Measurements from ENCODE around the gene JAG2.

JAG2 gene

DNA sequence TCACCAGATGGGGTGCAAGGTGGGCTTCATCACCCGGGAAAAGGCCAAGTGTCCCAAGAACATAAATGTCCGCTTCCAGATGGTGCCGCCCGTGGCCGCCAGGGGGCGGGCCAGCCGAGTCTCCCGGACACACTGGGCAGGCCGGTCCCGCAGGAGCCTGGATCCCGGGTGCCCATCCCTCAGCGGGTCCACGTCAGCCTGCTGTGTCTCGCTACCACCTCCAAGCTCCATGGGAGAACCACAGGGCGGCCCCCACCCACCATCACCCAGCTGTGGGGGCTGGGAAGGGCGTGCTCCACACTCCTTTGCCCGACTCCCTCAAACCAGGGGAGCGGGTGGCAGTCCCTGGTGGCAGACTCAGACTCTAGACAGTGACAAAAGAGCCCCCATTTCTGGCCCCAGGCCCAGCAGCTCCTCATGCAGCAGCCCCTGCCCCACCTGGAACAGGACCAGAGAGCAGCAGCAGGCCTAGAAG lies 34.5 kb upstream of the JAG2 start:
- DNase-seq = peak; percentile 65

- peak; percentile 22 for DNase-seq
These were observed 33.4 kb upstream of the JAG2 start for GRCh38 chr14:105201925-105202513.

- no peak for DNase-seq
These were observed 32.8 kb upstream of the JAG2 start for GRCh38 chr14:105201156-105201924.

DNA sequence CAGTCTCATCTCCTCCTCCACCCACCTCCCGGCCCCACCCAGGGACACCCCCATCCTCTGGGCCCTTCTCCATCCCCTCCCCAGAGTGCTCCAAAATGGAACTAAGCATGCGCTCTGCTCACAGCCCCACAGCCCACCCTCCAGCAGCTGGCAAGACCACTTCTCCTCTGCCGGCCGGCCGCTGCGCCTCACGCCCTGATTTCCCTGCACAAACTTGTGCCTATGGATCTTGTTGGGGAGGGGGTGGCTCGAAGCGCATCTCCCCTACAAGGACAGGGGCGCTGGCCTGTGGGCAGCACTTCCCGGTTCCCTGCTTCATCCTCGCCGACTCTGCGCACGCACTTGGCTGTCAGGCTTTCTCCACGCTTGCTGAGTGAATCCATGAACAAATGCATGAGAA lies 32.1 kb upstream of the JAG2 start:
- no peak for DNase-seq

DNA sequence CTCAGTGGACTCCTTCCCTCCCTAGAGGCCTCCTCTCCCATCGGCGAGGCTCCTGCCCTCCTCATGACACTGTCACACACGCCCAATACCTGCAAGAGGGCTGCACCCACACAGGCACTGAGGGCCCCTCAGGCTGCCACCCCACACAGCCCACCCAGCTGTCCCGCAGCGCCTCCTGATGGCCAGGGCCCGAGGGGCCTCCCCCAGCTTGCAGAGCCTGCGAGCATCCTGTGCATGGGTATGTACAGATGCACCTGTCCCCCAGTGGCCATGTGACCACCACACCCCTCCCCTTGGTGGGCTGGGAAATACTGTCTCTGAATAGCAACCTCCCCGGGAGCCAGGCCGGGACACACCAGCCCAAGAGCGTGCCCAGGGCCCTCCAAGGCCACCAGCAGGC lies 31.5 kb upstream of the JAG2 start:
- no peak for DNase-seq

- no peak for DNase-seq
These were observed 30.5 kb upstream of the JAG2 start for GRCh38 chr14:105199093-105199492.

GRCh38 chr14:105198588-105198987 lies 30.0 kb upstream of the JAG2 start:
- DNase-seq = no peak

GRCh38 chr14:105197211-105197641 lies 28.6 kb upstream of the JAG2 start:
- no peak for DNase-seq

GRCh38 chr14:105196265-105196960 lies 27.8 kb upstream of the JAG2 start:
- DNase-seq = no peak

GRCh38 chr14:105195522-105196264 lies 27.1 kb upstream of the JAG2 start:
- DNase-seq = no peak

DNA sequence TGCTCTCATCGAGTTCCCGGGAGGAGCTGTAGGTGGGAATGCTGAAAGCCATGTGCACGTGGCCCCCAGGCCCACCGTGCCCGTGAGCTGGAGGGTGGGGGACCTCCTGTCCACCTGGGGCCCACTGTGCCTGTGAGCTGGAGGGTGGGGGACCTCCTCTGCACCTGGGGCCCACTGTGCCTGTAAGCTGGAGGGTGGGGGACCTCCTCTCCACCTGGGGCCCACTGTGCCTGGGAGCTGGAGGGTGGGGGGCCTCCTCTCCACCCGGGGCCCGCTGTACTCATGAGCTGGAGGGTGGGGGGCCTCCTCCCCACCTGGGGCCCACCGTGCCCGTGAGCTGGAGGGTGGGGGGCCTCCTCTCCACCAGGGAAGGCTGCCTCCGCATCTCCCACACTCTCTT lies 26.5 kb upstream of the JAG2 start:
- DNase-seq = no peak

GRCh38 chr14:105193916-105194782 lies 25.6 kb upstream of the JAG2 start:
- peak; percentile 36 for DNase-seq

DNA sequence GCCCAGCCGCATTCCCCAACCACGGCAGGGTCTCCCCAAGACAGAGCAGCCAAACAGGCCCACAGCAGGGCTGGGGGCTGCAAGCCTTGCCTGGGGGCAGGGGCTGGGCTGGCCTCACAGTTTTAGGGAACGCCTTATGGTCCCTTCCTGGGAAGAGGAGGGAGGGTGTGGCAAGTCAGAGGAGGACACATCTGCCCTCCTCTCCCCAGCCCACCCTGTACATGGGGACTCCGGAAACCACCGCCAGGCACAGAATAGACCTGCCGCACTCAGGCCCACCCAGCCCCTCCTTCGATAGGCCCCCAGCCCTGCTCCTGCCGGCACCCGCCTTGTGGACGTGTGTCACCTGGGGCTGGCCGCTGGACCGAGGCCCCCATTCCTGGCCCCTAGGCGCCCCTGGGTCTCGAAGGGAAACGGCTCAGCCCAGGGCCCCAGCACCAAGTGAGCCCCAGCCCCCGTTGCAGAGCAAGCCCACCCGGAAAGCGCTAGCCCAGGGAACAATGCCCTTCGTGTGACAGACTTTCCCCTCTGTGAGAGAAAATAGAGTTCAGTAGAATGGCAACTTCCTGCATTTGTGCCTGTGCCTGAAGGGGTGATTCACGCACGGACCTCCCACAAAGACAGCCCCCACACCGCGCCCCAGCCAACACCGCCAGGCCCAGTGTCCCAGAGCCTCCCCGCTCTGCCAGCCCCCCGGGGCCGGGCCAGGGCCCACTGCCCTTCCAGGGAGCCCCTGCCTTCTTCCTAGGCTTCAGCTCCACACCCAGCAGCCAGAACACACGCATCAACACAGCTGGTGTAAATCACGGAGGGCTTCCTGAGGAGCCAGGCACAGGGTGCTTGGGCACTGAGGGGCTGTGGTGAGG lies 24.5 kb upstream of the JAG2 start:
- DNase-seq = peak; percentile 34

GRCh38 chr14:105187935-105188524 lies 19.5 kb upstream of the JAG2 start:
- DNase-seq = no peak

DNA sequence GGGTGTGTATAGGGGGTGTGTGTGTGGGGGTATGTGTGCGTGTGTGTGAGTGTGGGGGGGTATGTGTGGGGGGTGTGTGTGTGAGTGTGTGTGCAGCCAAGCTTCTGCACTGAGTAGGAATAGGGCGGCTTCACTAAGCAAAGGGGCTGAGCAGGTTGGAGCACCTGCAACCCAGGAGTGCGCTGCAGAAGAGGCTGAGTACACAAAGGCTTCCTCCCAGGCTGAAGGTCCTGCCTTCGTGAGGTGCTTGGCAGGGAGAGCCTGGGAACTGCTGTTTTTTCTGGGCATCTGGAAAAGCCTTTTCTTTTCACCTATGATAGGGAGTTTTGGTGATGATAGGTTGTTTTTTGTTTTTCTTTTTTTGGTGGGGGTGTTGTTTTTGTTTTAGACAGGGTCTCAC lies 18.5 kb upstream of the JAG2 start:
- DNase-seq = no peak

DNA sequence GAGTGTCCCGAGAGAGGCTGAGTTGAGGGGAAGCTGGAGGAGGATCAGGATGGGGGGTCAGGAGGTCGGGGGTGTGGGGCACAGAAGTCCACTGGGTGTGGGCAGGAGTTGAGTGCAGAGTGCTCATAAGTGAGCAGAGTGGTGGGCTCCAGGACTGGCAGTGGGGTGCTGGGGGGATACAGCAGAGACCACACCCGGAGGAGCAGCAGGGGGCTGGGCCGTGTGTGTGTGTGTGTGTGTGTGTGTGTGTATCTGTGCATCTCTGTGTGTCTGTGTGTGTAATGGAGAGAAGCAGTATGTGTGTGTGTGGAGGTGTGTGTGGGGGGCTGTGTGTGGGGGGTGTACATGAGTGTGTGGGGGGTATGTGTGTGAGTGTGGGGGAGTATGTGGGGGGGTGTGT lies 17.4 kb upstream of the JAG2 start:
- DNase-seq = no peak

DNA sequence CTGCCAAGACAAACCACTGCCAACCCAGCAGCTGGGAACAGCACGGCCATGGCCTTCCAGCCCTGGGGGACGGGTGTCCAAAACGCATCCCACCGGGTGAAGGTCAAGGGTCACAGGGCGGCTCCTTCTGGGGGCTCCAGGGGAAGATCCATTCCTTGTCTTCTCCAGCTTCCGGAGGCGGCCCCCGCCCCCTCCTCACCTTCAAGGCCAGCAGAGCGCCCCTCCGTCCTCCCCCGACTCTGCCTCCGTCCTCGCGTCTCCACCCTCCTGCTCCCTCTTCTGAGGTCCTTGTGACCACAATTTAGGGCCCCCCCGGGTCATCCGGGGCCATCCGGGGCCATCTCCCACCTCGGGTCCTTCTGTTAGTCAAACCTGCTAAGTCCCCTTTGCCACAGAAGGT lies 16.4 kb upstream of the JAG2 start:
- no peak for DNase-seq

- DNase-seq = no peak
These were observed 15.9 kb upstream of the JAG2 start for GRCh38 chr14:105184461-105184860.

- DNase-seq = no peak
These were observed 13.9 kb upstream of the JAG2 start for GRCh38 chr14:105182296-105183020.

Data from activated naive CD4-positive, alpha-beta T cell treated with Interleukin-2 at 50 U/mL for 16 hours (primary cell).